ENCODE data around the gene MAGI1.

The MAGI1 gene

DNA sequence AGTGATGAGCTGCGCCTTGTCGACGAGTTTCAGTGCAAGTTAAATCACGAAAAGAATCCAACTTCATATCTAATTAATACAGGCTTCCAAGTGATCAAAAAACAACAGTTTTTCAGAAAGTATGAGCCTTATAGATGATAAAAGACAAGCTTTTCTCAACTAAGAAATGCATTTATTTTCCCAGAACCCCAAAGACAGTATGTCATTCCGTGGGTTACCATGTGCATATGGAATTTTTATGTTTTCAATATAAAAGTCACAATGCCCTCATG, 442.8 kb downstream of the MAGI1 start:
- DNase-seq (ENCODE audit: low spot score) = no peak

DNA sequence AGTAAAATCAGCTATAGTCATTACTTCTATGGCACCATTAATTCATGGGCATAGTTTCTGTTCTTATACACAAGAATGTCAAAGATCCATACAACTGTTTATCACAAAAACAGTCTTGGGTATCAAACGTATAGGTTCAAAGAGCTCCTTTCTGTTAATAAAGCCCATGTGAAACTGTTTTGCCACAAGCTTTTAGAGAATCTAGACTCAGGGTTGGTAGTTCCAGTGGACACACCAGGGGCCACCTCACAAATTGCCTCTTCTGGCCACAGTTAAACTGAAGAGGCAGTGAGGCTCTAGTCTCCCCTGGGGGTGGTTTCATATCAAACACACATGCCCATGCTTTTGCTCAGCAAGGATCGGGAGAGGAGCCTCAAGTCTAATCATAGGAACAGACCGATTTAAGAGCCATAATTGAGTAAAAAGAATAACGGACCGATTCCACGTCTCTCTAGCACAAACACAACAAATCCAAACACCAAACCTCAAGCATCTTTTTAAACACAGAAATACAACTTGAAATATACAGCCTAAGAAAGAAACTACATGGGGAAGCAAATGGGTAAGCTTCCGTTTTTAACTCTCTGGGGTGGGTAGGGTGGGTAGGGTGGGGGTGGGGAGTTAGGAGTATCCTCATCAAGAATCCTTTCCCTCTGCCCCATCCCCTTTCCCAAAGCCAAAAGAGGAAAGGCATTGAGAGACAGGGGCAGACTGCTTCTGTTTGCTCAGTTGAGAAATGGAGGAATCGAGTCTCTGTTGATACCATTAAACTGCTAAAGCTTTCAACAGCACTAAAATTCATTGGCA, 443.3 kb downstream of the MAGI1 start:
- peak; percentile 16 for DNase-seq (ENCODE audit: low spot score)

DNA sequence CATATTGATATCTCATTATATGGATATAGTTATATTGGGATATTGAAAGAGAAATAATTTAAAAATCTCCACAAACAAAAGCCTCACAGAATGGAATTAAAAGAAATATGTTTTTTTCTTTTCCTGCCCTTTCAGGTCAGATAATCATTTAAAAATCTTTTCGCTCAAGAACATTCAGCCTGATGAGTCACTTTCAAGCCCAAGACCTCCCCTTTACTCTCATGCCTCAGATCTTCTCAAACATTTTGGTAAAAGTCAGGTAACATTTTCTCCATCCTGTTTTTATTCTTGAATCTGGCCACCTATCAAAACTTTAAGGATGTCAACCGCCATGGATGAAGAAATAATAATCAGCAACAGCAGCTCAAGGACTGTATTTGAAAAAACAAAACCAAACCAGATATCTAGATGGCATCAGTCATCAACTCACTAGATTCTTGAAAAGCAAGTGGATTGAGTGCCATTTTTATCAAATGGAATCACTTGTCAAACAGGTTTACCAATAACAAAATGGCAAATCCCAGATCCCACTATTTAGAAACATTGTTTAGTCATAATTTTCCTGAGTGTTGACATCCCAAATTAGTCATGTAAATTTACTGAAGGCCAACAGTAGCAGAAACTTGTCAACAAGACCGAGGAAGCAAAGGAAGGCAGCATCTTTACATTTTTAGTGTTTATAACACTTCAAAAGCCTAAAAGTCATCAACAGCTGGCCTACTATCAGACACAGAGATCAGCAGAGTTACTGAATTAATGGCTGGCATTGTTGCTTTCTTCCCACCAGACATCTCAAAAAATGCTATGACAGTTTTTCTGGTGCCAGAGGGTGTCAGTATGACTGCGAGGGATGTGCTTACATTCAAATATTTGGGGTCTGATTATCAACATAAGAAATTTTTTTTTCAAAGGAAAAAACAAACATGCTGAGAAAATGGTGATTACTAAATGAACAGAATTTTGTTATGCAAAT, 444.7 kb downstream of the MAGI1 start:
- peak; percentile 46 for DNase-seq (ENCODE audit: low spot score)

DNA sequence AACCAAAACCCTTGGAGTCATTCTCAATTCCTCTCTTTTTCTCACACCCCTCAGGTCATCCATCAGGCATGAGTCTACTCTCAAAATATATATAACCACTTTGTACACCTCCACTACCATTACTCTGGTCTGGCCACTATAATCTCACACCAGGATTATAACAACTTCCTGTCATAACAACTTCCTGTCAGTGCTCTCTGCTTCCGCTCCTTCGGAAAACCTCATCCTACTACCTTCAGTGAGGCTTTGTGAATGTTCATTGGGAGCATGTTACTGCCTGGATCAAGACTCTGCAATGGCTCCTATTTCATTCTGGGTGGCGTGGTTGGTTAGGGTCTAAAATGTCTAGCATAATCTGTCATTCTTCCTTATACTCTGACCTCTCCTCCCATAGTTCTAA, 447.4 kb downstream of the MAGI1 start:
- DNase-seq (ENCODE audit: low spot score) = no peak

DNA sequence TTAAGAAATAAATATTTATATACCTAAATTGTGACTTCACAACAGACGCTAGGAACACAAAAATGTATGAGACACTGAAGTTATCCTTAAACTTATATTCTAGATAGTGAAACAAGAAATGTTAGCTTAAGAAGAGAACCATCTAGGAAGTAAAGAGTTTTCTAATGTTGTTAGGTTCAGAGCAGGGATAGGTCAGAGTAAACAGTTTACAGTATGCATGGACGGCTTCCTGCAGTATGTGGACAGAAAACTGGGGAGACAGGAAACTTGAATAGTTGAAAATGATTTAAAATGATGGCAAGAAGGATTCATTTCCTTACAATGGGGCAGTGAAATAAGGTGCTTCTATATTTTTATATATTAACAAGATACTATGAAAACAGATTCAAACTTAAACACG, 449.8 kb downstream of the MAGI1 start:
- no peak for DNase-seq (ENCODE audit: low spot score)

DNA sequence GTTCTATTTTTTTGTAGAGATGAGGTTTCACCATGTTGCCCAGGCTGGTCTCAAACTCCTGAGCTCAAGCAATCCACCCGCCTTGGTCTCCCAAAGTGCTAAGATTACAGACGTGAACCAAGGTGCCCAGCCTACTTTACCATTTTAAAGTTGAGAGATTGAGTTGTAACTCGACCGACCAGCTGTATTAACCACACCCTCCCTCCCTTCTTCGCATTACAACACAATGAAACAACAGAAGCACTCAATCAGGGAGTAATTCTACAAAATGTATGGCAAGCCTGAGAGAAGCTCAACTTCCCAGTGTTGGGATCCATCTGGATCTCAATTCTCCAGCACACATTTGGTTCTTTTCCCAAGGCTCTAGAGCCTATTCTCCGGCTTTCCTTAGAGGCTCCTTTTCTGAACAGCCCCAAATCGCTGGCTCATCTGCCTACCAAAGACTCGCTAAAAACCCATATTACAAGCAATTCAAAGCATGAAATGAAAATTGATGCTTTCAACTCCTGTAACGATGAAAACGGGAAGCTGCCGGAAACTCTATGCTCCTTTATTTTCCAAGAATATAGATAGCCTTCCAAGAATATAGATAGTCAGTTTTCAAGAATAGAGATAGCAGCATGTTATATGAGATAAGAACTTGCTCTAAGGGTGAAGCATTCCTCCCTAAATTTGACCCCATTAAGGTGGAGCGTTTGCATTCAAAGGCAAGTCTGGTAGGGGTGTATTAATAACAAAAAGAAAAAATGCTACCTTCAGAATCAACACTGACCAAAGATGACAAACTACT, 450.9 kb downstream of the MAGI1 start:
- no peak for DNase-seq (ENCODE audit: low spot score)

DNA sequence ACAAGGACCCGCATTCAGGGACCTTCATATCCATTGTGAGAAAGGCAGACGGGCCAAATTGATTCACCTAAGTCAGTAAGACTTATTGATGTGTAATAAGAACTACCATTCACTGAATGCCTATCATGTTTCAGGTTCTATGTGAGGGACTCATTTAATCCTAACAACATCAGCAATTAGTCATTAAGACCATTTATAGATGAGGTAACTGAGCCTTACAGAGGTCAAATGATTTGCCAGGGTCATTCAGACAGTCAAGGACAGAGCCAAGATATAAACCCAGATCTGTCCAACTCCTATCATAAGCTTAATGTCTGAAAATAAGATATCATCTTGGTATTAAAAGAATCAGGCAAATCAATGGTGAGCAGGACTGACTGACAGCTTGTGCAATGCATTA, 453.8 kb downstream of the MAGI1 start:
- DNase-seq (ENCODE audit: low spot score) = no peak

DNA sequence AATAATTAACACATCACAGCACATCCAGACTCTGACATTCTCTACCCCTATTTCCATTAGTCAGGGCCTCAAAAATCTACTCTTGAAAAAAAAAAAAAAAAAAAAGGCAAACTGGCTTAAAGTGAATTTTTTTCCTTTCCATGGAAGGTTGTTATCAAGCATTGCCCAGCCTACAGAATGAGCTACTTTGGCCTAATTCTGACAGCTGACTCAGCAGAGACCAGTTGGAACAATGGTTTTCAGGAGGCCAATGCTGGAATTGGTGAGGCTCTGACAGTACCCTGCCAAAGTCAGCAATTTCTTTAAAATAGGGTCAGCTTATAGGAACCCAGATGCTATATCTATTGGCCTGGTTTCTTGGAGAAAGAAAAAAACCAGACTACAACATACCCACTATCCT, 454.7 kb downstream of the MAGI1 start:
- no peak for DNase-seq (ENCODE audit: low spot score)

DNA sequence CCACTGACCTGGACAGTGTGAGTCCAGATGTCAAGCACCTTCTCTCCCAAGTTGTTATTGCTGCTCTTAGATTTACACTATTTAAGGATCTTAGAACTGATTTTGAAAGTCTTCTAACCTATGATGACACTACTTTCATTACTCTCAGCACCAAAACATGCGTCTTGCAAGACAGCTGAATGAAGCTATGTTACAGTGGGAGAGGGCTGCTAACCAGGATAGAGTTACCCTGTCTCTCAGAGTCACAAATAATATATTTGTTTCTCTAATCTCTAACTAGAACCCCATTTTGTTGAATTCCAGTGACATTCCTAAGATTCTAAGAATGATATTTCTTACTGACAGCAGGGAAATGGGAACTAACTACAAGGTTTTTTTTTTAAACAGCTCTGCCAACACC, 455.5 kb downstream of the MAGI1 start:
- DNase-seq (ENCODE audit: low spot score) = no peak

DNA sequence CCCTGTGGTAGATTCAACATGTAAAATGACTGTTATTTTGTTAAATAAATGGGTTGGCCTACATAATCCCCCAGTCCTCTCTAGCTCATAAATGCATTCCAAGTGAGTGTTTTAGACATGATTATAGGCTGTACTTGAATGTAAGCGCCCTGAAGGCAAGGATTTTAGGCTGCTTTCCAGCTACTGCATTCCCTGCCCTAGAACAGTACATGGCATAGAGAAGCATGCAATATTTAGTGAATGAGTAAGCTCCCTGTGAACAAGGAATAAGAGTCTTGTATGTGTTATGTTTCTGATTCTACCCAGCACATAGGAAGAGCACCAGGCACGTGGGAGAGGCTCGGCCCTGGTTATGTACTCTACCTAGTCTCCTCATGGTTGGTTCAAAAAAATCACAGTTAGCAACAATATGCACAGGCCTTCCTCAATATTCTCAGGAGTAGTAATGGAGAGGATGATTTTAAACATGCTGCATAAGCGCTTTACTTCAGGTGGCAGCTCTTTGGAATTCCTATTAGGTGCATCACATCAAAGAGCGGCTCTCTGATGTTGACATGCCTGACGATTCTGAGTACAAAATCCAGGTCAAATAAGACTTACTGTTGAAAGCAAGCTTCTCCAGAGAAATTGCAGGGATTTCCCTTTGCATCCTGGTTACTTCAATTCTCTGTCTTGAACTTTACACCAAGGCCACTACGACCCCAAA, 456.6 kb downstream of the MAGI1 start:
- no peak for DNase-seq (ENCODE audit: low spot score)

DNA sequence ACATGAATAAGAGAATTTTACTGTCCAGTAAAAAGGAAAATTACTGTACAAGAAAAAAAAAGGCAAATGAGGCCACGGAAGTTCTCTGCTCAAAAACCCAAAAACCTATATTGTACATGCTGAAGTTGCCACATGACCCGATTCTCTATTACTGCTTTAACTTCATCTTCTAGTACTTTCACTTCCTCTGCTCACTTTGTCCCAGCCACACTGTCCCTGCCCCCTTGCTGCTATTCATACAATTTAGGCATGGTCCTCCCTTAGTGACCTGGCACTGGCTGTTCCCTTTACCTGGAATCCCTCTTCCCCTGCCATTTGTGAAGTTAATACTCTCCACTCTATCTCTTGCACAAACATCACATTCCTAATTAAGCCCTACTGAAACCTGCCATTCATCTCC, 457.4 kb downstream of the MAGI1 start:
- DNase-seq (ENCODE audit: low spot score) = no peak

DNA sequence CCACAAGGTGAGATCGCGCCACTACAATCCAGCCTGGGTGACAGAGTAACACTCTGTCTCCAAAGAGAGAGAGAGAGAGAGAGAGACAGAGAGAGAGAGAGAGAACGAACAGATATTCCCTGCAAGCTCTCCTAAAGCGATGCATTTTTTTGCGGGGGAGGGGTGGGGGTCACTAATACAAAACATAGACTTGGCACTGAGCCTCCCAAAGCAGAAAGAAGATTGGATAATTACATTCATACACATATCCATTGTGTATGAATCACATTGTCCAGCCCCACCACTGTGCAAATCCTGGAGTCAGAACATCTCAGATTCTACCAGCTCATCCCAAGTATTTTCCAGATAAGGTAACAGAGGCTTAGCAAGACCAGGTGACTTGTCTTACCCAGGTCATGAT, 459.9 kb downstream of the MAGI1 start:
- no peak for DNase-seq (ENCODE audit: low spot score)

DNA sequence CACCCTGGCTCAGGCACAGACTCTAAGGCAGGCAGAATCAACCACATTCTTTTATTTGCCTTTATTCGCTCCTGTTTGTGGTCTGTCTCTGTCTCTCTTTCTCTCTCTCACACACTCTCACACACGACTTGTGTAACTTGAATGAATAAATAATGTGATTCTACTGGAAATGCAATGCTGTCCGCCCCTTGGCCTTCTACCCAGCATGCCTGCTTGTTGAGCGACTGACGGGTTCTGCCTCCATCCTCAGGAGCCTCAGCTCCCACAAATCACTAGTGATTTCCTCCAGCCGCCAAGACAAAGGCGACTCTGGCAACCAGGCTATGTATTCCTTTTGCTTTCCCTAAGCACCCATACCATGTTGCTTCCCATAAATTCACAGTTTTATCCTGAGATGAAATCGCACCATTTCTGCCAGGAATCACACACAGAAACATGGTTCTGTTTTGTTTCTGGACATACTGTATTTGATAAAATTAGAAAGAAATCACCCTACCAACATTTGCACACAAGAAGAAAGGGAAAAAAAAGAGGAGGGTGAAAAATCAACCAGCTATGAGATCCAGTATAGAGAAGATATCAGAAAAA, 460.8 kb downstream of the MAGI1 start:
- DNase-seq (ENCODE audit: low spot score) = no peak

DNA sequence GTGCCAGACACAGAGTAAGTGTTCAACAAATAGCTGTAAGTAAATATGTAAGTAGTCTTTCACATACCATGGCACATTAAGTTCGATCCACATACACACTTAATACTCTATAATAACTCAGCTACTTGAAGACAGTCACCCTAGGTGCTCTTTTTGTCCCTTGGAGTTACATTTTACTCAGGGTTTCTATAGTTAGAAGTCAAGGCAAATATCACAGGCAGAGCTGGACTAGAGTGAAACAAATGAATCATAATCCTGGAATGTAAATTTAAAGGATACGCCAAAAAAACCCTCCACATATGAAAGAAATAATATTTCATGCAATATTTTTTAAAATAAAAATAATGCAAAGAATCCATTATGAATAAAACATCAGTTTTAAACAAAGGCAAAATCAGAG, 461.8 kb downstream of the MAGI1 start:
- no peak for DNase-seq (ENCODE audit: low spot score)

DNA sequence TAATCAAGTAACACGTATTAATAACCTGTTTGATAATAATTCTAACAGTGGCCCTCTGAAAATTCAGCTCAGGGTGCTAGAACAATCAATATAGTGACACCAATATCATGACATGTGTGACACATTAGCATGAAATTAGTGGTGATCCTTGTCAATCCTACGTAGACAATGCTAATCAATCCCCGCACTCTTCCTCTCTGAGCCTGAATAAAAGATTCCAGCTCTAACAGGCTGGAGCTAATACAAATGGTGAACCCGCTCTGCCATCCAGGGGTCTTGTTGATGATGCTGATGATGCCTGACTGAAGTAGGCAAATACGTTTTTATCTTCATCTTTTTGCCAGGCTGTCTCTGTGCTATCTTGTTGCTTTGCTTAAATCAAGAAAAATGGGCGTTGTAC, 462.5 kb downstream of the MAGI1 start:
- DNase-seq (ENCODE audit: low spot score) = no peak

DNA sequence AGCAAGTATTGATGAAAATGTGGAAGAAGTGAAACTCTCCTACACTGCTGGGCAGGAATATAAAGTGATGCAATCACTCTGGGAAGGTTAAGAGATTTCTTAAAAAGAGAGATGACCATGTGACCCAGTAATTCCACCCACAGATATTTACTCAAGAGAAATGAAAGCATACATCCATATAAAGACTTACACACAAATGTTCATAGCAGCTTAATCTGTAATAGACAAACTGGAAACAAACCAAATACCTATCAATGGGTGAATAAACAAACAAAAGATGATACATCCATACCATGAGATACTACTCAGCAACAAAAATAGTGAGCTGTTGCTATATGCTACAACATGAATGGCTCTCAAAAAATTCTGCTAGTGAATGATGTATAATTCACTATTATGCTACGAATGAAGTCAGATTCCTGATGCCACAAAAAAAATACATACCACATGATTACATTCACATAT, 463.3 kb downstream of the MAGI1 start:
- DNase-seq (ENCODE audit: low spot score) = no peak

DNA sequence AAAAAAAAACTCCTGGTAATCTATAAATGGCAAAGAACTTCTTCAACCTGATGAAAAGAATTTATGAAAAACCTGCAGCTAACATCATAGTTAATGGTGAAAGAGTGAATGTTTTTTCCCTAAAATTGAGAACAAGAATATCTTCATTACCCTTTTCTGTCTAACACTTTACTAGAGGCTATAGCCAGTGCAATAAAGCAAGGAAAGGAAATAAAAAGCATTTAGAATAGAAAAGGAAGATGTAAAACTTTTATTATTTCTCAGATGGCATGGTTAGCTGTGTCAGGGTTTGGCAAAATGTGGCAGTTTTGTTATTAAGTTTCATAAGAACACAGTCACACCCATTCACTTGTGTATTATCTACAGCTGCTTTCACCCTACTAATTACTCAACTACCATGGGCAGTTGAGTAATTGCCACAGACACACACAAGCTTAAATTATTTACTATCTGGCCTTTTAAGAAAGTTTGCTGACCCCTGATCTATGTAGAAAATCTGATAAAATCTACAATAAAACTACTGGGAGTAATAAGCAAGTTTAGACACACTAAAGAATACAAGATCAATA, 465.1 kb downstream of the MAGI1 start:
- DNase-seq (ENCODE audit: low spot score) = no peak

DNA sequence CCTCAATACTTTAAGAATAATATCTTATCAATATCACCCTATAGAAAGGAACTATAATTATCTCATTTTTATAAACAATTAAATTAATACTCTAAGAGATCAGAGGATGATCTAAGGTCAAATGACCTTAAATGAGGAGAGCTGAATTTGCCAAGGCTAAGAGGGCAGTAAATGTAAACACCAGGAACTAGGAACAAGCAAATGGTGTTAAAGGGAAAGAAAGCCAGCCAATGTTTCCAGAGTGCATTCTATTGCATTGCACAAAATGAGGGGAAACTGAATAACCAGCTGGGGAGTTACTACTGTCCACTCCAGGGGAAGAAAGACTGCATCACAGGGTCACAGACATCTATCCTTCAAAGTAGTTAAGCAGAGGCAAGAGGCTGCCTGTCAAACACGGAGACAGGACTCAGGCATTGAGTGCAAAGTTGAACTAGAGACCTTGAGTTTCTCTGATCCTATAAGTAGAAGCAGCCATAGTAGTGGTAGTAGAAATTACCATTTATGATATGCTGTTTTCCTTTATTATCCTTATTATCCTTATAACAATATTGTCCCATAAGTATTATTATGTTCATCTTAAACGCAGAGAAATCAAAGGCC, 466.4 kb downstream of the MAGI1 start:
- DNase-seq (ENCODE audit: low spot score) = no peak

DNA sequence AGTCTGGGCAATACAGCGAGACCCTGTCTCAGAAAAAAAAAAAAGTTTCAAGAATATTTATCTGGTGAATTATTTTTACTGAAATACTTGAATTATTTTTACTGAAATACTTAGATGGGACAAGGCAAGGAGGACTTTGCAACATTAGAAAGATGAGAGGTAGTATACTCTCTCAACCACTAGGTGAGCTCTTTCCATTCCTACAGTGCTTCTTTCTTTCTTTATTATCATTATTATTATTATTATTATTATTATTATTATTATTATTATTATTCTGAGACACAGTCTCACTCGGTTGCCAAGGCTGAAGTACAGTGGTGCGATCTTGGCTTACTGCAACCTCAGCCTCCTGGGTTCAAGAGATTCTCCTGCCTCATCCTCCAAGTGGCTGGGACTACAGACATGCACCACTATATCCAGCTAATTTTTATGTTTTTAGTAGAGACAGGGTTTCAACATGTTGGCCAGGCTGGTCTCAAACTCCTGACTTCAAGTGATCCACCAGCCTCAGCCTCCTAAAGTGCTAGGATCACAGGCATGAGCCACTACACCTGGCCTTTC, 468.8 kb downstream of the MAGI1 start:
- no peak for DNase-seq (ENCODE audit: low spot score)

DNA sequence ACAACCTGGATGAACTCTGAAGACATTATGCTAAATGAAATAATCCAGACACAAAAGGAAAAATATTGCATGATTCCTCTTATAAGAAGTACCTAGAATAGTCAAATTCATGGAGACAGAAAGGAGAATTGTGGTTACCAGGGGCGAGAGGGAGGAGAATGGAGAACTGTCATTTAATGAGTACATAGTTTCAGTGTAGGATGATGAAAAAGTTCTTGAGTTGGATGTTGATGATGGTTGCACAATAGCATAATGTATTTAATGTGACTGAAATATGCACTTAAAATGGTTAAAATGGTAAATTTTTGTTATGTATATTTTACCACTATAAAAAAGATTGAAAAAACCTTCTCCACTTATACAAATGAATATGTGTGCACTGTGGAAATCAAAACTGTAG, 469.6 kb downstream of the MAGI1 start:
- no peak for DNase-seq (ENCODE audit: low spot score)
